GM21526 (cell line): ENCODE measurements around the gene TMEM50B.
"Not testable (repeated sequence)": the region's sequence is repeated elsewhere in the genome, so short reads cannot be mapped to it uniquely, and the experiment has no call there.

Experiments used
- ATAC-seq: cut with Tn5 transposase; IDR thresholded peaks from one replicate; pipeline ENCODE4 v1.9.1; 2021; ENCODE audit warnings: moderate library complexity; ENCODE audit not compliant: unreplicated experiment, low FRiP score

Gene TMEM50B

DNA sequence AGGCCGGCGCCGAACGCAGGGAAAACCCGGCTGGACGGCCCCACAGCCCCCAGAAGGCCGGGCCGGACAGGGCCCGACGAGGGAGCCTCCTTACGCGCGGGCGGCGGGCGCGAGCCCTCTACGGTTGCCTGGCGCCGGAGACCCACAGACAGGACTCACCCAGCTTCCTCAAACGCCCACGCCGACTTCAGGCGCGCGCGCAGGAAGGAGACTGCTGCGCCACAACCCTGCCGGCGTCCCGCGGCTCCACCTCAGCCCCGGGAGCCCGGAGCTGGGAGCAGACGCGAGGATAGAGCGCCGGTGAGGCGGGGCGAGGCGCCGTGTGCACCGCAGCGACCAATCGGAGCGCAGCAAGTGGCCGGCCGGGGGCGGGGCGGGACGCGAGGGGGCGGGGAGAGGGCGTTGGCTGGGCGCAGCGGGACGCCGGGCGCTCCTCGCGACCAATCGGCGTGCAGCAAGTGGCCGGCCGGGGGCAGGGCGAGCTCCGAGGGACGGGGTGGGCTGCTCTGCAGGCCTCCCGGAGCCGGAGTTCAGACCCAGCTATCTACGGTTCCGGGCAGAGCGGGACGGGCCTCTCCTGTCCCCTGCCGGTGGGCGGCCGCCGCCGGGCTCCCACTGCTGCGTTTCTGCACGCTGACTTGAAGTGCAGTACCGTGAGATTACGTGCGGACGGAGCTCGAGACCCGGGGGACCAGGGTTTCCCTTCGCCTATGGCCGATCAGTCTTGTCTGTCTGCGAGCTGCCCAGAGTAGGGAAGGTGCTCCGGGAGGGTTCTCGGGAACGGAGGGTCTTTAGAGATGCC is at the start of gene TMEM50B:
Gene TMEM50B, minus strand, starts transcription at position 296 of the 802 bp plus-strand sequence. CDS start 11,089 bp downstream, outside the sequence.
- peak; percentile 83 for ATAC-seq

DNA sequence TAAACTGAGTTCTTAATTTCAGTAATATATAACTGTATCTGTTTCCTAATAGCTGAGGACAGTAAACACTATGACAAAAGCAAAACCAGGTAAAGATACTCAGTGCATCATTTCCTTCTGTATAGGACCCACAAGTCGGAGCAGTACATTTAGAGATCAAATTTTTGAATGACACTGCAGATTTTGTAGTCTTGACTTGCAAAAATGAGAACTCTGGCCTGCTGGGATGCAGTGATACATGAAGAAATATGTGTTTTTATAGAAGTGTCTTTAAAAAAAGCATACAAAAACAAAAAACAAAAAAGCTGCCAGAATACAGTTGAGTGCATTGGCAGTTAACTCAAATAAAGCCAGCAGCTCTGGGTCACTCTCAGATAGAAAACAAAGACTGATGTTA is 43.2 kb upstream of the TMEM50B start:
- ATAC-seq: no peak

DNA sequence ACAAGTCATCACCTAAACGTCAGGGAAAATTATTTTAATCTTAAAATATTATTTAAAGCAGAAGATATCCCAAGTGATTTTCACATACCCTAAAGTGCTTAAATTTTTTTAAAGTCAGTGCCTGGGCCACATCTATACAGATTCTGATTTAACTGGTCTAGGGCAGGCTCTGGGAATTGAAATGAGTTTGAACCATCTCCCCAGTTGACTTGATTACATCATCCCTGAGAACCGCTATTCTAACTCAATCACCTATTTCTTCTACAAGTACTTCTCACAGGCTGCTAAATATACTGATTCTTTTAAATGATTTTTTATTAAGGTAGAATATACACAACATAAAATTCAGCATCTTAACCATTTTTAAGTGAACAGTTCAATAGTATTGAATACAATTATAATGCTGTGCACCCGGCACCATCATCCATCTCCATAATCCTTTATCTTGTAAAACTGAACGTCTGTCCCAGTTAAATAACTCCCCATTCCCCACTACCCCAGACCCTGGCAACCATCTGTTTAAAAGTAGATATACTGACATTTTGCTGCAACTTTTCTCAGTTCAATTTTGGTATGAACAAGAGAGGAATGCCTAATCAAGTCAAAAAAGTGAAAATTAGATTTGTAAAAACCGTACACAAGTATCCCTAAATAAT is 42.7 kb upstream of the TMEM50B start:
- no peak for ATAC-seq

DNA sequence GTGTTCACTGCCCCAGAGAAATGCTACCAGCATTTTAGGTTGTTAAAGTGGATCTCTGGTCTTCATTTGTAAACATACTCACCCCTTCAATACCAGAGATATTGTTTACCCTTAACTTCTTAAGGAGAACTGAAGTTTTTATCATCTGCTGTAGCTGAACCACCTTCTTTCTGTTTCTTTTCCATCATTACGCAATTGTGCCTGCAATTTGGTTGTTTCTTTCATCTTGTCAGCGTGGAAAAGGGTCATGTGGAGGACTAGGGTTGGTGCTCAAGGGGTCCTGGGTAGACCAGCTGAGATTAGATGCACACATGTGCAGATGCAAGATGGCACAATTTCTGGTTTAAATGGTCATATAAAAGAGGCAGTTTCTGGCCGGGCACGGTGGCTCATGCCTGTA is 39.1 kb upstream of the TMEM50B start:
- ATAC-seq: no peak

DNA sequence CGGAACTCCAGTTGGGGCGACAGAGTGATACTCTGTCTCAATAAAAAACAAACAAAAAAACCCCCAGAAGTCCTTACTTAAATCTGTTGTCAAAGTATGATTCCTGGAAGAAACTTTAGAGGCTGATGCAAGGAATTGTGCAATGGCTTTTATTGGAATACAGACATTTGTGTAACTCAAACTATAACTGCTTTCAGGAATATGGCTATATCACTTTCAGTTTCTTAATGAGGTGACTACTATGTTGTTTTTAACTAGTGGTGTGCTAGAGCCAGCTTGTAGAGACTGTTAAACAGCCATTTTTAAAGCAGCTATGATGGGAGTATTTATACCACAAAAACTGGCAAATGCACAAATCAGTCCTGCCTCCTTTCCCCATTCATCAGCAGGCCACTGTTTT is 34.5 kb upstream of the TMEM50B start:
- no peak for ATAC-seq

DNA sequence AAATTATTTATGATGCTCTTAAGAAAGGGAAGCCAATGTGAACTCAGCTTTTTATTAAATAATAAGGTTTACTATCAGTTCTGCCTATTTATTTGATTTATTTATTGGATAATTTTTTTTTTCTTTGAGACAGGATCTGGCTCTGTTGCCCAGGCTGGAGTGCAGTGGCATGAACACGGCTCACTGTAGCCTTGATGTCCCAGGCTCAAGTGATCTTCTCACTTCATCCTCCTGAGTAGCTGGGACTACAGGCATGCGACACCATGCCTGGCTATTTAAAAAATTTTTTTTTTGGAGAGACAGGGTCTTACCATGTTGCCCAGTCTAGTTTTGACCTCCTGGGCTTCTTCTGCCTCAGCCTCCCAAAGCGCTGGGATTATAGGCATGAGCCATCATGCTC is 32.7 kb upstream of the TMEM50B start:
- no peak for ATAC-seq

DNA sequence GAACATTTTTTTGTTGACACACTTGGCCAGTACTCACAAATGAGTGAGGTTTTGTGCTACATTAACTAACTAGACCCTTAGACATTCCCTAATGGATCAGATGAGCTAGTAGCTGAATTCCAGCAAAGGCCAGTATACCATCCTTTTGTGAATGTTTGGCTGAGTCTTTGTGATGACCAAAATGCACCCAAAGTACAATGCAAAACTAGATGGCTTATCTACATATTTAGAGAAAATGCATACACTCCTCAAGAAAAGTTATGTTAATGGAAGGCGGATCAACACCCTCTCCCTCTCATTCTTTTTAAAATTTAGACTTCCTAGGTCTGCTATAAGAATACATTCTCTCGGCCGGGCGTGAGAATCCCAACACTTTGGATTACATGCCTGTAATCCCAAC is 31.9 kb upstream of the TMEM50B start:
- ATAC-seq: no peak

DNA sequence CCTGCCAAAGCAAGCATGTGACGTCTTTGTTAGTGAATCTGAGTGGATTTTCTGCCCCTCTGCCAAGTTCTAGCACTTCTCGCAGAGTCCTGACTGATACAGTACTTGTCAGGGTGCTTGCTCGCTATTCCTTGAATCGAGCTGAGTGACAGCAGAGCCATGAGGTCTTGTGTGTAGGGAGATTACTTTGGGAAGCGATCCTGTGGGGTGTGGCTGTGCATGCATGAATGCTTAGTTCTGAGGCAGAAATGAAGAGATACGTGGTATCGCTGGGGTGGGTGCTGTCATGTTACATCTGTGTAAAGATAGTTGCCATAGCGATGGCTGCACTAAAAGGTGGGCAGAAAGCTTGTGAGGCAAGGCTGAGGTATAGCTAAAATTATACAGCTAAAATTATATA is 31.1 kb upstream of the TMEM50B start:
- ATAC-seq: no peak

DNA sequence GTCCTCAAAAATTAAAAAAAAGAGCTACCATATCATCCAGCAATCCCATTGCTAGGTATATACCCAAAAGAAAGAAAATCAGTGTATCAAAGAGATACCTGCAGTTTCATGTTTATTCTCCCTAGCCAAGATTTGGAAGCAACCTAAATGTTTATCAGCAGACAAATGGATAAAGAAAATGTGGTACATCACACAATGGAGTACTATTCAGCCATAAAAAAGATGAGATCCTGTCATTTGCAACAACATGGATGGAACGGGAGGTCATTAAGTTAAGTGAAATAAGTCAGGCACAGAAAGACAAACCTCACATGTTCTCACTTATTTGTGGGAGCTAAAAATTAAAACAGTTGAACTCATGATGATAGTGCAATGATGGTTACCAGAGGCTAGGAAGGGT is 27.2 kb upstream of the TMEM50B start:
- ATAC-seq: not testable (repeated sequence)

DNA sequence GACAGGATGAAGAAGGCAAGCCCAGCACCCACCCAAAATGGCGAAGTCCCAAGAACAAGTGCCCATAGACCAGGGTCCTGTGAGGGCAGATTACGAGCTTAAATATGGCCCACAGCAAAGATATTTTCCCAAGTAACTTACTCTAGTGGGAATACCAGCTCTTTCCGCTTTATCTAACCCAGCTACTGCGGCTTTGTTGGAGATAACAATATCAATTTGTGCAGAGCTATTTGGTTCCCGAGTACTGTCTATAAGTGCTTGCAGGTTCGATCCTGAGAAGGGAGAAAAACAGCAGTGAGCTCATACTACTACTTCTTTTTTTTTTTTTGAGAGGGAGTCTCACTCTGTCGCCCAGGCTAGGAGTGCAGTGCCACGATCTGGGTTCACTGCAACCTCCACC is 26.1 kb upstream of the TMEM50B start:
- no peak for ATAC-seq

DNA sequence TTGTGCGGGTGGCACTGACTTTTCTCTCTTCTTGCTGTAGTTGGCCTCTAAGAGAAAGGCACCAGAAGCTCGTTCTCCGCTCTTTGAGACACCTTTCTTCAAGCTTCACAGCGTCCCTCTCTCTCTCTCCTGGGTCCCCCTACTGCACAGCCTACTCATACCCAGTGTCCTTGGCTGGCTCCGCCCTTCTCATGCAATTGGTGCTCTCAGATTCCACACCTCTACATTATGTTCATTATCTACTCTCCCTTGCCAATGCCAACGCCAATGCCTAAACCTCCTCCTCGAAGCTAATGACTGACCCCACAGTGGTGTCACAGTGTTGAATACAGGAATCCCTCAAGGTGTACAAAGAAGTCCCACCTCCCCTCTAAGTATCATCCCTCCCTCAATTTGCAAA is 16.6 kb upstream of the TMEM50B start:
- no peak for ATAC-seq

DNA sequence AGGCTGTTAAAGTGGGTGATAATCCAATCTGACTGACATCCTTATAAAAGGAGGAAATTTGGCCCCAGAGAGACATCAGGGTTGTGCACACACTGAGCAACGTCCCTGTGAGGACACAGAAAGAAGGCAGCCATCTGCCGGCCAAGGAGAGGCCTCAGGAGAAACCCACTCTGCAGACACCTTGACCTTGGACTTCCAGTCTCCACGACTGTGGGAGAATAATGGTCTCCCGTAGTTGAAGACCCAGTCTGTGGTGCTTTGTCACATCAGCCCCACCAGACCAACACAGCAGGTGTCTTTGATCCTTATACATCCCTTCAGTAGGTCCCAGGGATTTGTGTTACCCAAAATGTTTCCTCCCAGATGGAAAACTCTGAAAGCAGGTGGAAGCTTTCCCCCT is 16.0 kb upstream of the TMEM50B start:
- ATAC-seq: no peak

DNA sequence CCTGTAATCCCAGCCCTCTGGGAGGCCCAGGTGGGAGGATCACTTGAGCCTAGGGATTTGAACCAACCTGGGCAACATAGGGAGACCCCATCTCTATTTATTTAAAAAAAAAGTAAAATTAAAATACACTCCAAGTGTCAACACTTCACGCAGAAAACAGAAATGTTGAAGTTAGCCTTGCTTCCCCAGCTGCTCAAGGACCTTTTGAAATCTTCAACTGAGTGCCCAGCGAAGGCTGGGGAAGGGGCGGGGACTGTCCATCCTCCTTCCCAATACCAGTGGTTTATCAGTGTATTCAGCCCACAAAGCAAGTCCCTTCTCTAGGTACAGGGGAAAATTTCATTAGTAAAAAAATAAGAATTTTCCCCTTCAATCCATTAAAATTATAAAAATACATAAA is 14.0 kb upstream of the TMEM50B start:
- no peak for ATAC-seq

DNA sequence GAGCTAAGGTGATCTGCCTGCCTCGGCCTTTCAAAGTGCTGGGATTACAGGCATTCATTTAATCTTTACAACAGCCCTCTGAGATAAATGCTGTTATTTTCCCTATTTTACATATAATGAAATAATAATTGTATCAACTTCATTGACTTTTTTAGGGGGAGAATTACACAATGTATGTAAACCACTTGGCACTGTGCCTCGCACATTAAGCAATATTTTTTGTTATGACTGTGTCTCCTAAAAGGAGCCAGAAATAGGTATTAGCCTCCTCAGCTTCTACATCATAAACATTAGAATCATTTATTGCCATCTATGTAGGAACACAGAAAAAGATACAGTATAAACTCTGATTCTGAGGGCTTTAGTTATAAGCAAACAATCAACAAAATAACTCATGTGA is 12.8 kb upstream of the TMEM50B start:
- ATAC-seq: no peak

DNA sequence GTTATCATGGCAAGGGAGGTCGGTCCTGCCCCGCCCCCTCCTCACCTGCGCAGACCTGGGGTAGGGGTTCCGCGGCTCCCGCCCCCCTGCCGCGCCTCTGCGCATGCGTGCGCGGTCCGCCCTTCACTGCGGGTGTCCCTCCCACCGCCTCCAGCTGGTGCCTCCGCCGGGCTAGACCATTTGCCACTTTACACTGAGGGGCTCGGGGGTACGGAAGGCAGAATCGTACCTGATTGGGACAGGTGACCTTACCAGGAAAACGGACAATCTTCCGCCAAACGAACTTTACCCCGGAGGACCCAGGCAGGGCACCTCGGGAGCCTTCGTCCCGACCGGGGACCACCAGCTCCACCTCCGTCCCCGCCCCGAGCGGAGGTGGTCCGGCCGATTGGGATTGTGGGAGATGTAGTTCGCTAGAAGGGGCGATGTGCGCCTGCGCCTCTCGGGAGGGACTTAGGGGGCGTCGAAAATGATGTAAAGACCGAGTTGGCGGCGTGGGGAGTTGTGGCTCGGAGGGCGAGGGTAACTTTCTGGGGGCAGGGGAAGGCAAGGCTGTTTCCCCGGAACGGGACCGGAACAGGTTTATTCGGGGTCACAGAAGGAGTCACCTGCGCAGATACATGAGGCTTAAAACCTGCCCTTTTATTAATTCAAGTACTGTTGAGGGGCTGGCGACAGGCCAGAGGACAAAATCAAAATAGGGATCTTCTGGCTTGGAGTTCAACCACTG is 11.8 kb upstream of the TMEM50B start, which contains the start of gene DNAJC28:
Gene DNAJC28, minus strand, starts transcription at position 344 of the 730 bp plus-strand sequence. CDS start 2,323 bp downstream, outside the sequence.
- ATAC-seq: peak; percentile 94

DNA sequence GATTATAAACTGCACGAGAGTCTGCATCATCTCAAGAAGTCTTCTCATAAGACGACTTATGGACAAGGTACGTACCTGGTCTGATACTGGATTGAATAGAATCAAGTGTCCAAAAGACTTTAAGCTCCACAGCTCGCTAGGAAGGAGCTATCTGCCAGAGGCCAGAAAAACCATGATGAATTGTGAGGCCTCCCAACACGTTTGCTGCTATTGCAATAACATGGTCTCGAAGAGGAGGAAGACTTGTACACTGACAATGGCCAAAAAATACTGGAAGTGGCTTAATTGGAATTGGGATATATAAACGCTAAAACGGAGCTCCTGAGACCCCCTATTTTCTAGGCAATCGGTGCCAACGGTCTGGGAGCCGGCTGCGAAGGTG is 11.2 kb upstream of the TMEM50B start:
- no peak for ATAC-seq

DNA sequence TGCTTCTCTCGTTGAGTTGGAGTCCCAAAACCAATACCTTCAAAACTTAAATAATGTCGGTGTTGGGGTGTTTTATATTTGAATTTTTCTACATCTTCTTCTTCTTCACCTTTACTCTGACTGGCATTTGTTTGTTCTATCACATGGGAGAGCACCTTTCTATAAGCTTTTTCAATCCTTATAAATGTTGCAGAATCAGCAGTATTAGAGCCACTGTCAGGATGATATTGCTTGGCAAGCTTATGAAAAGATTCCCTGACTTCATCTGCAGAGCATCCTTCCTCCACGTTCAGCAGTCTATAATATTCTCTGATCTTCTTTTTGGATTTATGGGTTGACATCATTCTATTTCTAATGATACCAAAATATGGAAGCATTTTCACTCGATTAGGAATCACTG is 9.2 kb upstream of the TMEM50B start:
- ATAC-seq: no peak

DNA sequence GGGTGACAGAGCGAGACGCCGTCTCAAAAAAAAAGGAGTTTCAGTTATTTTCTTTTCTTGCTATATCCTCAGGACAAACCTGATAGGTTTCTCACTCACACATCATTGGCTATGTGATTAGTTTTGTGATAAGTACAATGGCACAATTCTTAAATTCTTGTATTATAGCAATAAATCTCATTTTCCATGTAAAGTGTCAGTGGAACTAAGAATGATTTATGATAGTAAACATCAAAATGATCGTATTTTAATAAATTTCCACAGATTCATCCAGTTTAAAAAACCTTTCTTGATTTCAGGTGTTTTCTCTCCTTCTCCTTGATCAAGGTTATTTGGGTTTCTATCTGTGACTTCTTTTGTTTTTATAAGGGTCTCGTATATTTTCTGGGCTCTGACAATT is 8.2 kb upstream of the TMEM50B start:
- ATAC-seq: no peak

DNA sequence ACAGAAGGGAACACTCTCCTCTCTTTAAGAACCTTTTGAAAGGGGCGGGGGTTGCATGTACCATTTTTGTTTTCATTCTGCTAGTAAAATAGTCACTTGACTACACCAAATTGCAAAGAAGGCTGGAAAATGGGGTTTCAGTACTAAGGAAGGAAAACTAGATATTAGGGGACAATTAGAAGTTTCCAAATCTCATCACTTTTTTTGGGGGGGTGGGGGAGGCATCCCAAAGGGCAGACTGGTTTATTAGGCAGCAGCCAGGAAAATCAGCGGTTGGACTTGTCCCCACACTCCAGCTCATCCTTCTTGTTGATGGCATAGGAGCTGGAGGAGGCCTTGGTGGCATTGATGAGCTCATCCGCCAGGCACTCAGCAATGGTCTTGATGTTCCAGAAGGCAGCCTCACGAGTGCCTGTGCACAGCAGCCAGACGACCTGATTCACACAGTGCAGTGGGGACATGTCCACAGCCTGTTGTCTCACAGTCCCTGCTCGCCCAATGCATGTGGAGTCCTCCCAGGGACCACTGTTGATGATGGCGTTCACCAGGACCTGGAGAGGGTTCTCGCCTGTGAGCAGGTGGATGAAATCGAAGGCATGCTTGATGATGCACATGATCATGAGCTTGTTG is 1.7 kb upstream of the TMEM50B start:
- no peak for ATAC-seq

DNA sequence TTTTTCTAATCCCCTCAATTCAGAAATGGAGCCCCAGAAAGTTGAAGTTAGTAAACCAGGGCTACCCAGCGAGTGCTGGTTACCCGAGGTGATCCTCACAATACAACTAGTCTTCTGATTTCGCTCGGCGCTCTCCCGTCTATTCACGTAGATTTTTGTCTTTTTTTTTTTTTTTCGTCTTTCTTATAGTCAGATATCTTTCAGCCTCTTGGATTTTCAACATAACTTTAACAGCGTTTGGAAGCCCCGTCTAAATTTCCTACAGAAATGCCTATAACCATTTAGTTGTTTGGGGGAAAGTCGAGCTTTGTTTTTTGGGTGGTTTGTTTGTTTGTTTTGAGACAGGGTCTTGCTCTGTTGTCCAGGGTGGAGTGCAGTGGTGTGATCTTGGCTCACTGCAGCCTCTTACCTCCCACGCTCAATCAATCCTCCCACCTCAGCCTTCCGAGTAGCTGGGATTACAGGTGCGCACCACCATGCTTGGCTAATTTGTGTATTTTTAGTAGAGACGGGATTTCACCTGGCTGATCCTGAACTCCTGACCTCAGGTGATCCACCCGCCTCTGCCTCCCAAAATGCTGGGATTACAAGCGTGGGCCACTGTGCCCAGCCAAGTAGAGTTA is 818 bp upstream of the TMEM50B start:
- no peak for ATAC-seq
